ENCODE measurements around the gene CKMT2.

CKMT2 gene

DNA sequence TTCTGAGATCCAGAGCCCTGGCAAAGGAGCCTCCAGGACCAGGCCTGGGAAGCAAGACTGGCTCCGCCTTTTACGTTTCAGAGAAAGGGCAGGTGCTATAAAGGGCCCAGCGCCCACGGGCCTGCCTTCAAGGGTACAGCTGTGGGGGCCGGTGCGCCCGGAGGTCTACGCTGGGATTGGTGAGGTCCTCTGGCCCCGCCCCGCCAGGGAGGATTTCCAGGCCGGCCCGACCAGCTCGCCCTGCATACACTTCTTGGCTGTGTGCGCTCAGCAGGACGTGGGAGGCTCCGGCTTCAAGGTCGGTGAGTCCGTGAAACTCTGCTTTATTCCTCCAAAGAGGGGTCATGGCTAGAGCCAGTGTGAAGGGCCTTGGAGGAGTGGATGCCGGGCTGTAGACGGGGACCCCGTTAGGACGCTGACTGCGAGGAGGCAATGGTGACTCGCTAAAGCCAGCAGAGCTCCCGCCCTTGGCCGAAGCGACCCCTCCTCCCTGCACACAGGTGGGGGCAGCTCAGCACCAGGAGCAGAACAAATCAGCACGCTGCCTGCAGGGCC lies at the start of gene CKMT2:
TSS of gene CKMT2 (plus strand) at position 243 of the 555 bp plus-strand sequence. CDS start 17,811 bp downstream, outside the sequence.
- no peak for DNase-seq (ENCODE audit: low read depth)

DNA sequence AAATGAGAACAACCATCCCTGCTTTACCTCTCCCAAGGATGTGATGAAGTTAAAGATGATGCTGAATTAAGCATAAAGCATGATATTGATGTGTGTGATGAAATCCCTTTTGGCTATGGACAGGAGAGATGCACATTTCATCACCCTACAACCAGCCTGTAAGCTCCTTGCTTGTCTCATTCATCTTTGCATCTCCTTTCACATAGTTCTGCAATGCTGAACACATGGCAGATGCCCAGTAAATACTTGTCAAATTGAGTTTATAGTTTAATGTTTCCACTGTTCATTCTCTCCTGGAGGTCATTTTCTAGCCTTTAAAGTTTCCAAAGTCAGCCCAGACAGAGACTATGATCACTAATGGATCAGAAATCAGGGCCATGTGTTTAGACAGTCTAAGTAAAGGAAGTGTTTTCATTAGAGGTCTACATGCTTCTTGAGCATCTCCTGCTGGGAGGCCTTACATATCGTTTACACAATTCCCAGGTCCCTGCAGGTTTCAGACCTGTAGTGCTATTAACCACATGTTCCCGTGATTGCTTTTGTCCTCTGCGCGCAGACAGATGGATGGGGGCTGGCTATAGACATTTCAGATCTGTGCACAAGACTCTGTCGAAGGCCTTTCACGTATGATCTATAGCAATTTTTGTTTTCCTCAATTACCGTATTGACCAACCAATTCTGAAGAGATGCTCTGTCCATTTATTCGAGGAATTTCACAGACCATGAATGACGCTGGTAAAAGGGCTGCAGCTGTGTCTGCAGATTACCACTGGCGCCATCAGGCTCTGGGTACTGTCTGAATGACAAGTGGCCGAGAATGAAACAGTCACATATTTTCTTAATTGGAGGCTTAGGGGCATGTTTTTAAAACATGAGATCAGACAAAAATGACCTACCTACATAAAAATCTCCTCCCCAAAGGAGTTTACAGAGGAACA lies 49.0 kb upstream of the CKMT2 start:
- DNase-seq (ENCODE audit: low read depth): no peak

DNA sequence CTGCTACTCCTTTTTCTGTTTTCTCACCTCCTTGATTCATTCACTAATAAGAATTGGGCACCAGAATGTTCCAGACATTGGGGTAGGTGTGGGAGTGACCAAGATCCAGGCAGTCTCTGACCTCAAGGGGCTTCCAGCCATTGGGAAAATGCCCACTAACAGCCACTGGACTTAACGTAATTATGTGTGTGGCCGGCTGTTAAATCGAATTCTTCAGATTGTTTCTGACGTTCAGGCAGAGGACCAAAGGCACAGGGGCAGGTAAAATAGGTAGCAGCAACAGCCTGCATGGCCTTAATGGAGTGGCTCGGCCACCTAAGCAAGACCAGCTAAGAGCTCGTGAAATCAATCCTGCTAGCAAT lies 48.4 kb upstream of the CKMT2 start:
- no peak for DNase-seq (ENCODE audit: low read depth)

DNA sequence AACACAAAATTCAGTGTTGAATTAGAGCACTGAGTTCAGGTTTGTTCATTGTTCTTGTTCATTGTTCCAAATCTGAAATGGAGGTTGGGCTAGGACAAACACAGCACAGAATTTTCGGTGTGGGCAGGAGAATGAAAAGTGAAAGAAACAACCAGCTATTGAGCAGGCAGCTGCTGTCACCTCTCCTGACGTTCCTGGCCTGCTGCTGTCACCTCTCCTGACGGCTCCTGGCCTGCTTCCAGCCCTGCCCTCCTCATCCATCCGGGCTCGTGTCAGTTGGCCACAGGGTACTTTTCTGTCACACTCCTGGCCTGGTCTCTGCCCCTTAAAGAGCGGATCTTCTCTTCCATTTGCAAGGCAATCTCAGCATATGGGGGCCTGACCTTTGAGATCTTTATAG lies 45.2 kb upstream of the CKMT2 start:
- DNase-seq (ENCODE audit: low read depth): no peak

DNA sequence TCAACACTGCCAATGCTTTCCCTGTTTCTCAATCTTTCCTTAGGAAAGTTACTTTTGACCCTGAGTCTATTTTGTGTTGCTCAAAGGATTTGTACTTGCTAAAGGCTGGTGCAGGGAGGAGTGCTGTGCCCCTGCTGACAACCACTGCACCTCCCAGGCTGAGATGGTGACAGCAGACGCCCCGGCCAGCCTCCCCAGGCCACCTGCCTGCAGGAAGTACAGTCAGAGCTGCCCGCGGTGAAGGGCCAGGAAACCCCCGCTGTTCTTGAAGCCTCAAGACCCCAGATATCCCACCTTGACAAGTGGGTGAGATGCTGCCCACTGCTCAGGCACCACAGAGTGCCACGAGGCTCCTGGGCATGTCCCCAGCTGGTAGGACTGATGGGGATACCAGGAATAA lies 44.2 kb upstream of the CKMT2 start:
- no peak for DNase-seq (ENCODE audit: low read depth)

DNA sequence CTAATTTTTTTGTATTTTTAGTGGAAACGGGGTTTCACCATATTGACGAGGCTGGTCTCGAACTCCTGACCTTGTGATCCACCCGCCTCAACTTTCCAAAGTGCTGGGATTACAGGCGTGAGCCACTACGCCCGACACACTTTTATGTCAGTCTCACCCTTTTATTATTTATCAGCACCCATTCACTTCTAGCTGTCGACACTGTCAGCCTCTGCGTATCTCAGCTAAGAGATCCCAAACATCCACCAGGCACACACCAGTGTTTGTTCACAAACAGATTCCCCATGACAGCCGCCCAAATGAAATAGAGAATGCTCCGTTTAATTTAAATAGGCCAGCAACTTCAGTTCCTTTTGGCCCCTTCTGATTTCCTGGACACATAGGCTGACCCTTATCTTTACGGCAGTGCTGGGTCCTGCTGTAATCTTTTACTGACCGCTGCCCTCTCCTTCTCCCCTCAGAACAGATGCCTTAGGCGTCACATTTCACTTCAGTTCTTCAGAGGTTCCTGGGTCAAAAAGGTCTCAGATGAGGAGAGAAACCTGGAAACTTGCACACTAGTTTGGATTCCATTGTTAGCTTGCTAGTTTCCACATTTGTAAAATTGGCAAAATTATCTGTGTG lies 43.1 kb upstream of the CKMT2 start:
- DNase-seq (ENCODE audit: low read depth): no peak

DNA sequence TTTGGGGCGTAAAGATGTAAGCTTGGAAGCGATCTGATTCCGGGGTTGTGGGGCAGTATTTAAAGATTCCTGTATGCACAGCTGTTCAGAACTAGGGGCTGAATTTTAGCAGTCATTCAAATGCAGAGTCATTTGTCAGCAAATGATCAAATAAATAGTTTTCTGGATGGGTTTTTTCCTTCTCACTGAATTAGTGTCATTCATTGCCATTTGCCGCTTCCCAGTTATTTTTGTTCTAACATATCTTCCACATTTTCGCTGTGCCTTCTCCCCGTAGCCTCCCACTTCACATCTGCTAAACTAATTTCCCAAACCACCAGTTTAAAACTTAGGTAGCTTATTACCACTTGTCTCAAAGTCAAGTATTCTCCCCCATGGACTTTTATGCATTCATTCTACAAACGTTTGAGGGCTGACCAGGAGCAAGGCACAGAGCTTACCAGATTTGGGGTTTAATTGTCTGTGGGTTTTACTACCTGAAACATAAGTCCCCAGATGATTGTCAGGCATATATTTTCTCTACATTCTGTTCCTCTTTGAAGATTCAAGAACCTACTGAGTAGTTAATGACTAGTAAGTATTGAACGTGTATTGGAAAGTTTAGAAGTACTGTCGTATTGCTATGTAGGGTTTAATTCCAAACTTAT lies 41.3 kb upstream of the CKMT2 start:
- no peak for DNase-seq (ENCODE audit: low read depth)

DNA sequence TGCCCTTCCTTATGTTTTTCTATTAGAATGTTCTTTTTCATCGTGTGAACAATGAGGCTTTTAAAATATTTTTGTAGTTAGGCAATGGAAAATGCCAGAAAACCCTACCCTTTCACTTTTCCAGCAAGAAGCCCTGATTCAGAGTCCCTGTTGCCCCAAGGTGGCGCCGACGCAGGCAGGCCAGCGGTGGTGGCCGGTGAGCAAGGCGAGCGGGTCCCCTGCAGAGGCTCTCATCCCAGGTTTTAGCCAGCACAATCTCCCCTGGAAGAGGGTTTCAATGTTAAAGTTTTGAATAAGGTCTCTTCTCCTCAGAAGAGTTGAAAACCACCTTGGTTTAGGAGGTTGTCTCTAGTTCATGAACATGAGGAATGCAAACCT lies 40.8 kb upstream of the CKMT2 start:
- DNase-seq (ENCODE audit: low read depth): no peak

DNA sequence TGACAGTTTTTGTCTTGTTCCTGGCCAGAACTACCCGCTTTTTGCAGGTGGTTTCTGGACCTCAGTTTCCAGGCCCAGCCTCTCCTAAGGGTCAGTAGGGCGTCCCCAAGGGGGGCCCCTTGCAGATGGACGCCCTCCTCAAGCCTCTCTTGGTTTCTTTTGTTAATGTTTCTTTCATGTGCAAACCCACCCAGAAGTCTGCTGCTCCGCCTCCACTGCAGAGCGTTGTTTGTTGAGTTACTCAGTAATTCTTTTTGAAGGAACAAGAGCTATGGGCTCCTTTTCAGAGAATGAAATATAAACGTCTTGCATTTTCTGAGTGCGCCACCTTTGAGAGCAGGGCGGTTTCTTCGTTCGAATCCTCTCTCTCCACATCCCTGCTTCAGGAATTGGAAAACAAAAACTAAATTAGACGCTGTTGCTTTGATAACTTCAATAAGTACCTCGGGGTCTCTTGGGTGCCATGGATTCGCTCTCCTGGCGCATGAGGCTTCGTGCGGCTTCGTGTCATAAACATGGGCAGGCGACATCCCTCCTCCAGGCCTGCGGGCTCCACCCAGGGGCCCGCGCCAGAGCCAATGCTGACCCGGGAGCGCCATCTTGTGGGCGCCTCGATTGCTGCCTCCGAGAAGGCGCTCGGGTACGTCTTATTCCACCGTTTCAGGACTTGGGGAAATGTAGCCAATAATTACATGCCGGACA lies 38.3 kb upstream of the CKMT2 start:
- DNase-seq (ENCODE audit: low read depth): peak; percentile 69

DNA sequence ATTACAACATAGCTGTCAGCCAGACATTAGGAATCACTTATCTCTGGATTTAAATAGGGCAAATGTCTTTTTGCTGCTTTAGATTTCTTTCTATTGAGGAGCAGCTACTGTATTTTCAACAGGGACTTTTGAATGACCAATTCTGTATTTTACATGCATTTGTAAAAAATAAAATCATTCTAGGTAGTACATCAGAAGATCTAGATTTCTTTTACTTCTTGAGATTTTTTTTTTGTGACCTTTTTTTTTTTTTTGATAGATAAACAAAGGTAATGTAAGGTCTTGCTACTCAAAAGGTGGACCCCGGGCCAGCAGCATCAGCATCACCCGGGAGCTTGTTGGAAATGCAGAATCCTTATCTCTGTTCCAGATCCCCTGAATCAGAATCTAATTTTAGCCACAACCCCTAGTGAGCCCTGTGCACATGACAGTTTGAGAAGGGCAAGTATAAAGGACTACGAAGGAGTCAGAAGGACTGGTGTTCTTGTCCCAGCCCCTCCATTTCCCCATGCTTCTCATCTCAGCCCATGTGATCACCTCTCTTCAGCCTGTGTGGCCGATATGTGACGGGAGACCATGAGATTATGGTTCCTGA lies 37.7 kb upstream of the CKMT2 start:
- DNase-seq (ENCODE audit: low read depth): no peak

DNA sequence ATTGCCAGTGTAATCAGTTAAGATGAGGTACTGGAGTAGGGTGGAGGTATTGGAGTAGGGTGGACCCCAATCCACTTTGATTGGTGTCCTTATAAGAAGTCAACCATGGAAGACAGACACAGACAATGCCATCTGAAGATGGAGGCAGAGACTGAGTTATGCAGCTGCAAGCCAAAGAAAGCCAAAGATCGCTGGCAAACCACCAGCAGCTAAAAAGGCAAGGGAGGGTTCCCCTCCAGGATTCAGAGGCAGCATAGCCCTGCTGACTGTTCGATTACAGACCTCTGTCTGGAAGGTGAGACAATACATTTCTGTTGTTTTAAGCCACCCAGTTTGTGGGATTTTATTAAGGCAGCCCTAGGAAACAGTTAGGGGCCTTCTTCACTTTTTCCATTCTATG lies 30.5 kb upstream of the CKMT2 start:
- no peak for DNase-seq (ENCODE audit: low read depth)

DNA sequence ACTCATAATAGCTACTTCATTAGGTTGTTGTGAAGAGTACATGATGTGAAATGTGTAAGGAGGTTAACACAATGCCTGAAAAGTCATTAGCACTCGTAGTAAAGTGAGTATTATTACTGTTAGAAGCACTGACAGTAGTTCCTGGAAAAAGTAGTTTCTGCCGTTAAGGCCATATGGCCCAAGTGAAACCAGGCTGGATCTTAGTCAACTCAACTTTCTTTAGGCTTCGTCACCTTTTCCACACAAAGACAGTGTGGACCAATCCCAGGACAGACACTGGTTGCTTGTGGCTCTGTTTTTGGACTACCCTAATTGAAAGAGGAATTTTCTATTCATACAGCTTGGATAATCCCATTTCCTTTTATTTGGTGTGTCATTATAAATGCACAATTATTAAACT lies 29.4 kb upstream of the CKMT2 start:
- no peak for DNase-seq (ENCODE audit: low read depth)

DNA sequence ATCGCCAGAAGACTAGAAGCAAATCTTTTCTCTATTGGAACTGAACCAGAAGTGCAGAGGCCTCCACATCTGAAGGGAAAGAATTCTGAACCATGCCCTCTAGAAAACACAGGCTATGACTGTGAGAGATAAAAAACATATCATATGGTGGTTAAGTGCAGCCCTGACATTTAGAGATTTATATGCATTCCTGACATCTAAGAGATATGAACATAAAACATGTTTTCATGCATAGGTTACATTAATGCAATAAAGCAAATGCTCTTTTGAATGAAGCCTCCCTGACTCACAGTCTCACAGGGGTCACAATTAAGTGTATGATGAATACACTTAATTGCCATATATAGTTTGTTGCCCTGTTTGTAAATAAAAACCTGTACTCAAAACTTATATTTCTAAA lies 28.9 kb upstream of the CKMT2 start:
- no peak for DNase-seq (ENCODE audit: low read depth)

DNA sequence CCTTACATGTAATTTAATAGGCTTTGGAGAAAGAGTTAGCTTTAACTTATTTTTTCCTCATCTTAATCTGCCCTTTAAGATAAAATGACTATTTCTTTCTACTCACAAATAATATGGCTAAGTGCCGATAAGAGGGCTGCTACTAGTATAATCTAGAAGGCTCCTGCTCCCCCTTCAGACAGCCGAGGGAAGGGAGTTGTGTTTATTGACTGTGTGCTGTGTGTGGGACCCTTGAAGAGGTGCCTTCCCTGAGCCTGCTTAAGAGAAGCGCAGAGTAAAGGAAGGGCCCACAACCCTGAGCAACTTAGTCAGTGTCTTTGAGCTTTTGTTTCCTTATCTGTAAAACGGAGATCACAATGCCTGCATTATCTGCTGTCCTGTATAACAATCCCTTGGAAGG lies 28.1 kb upstream of the CKMT2 start:
- DNase-seq (ENCODE audit: low read depth): no peak

DNA sequence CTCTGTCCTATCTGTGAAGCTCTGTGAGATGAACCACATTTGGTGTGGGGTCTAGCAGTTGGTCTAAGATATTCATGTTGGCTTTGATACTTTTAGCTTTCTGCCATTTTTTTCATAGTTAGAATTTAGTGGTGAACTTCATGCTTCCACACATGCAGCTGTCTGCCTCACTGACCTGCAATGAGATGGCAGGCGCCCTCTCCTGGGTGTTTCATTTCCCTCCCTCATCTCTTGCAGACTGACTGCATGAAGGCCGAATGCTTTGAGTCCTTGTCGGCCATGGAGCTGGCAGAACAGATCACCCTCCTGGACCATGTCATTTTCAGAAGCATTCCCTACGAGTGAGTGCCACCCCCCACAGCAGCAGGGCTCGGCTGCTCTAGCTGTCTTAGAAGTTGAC lies 26.1 kb upstream of the CKMT2 start:
- no peak for DNase-seq (ENCODE audit: low read depth)

DNA sequence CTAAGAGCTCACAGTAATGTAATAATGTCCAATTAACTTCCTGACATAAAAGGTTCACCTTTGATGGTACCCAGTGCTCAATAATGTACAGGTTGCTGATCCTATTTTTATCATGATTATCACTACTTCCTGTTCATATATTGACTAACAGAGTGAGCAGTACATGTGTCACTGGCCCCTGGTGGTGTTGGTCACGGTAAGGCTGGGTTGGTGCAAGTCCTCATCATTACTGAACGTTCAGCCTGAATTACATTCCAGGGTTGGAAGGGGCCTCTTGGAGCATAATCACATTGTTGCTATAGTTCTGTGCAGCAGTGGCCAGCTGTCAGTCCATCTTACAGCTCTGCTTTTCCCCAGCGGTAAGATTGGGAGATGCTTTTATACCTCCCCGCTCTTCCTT lies 24.2 kb upstream of the CKMT2 start:
- DNase-seq (ENCODE audit: low read depth): no peak

DNA sequence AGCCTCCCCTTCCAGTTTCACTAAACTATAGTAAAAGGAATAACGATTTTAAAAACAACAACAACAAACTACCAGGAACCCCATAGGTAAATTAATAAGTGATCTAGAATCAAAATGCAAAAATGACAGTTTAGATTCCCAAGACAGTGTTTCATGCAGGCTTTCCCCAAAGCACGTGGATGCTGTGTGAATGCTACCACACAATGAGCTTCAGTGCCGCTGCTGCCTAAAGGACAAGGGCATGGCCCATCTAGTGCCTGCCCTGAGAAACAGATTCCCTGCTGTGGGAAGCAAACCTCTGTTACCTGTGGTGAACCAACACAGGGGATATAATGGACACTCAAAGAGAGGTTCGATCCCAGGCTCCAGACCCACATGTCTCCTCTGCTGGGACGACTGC lies 23.7 kb upstream of the CKMT2 start:
- no peak for DNase-seq (ENCODE audit: low read depth)

DNA sequence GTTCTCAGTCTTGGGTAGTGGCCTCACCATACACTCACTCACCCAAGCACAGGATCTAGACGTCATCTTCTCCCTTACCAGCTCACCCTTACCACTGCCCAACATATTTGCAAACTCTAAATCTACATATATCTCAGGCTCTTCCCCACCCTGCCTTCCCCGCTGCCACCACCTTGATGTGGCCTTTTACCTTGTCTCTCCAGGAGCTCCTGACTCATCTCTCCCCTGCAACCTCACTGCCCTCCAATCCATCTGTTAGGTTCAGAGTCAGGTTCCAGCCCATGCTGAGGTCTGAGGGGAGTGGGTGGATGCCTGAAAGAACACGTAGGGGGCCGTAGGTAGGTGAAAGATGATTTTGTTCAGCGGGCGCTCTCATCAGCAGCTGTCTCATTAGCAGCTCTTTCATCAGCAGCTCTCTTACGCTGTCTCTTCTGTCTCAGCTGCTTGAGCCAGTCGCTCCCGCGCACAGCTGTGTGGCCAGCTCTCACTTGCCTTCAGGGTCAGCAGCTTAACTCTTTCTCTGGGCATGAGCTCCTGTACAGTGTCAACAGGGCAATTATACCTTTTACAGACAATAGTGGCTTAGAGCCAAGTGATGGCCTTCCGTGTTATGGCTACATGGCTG lies 23.1 kb upstream of the CKMT2 start:
- DNase-seq (ENCODE audit: low read depth): no peak

DNA sequence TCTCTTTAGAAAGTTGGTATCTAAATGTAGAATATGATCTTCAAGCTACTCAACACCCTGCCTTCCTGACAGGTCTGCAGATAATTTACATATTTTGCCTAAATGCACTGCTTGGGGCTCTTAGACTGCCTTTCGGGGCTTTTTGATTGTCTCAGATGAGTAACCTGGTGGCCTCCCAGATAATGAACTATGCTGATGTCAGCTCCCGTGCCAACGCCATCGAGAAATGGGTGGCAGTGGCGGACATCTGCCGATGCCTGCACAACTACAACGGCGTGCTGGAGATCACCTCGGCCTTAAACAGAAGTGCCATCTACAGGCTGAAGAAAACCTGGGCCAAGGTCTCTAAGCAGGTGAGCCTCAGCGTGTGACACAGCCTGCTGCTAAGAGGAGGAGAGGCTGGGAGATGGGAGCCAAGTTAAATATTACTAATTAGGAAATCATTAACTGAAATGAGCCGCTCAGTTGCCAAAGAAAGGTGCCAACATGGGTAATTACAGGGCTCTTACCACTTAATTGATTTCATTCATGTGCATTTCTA lies 20.8 kb upstream of the CKMT2 start:
- no peak for DNase-seq (ENCODE audit: low read depth)

DNA sequence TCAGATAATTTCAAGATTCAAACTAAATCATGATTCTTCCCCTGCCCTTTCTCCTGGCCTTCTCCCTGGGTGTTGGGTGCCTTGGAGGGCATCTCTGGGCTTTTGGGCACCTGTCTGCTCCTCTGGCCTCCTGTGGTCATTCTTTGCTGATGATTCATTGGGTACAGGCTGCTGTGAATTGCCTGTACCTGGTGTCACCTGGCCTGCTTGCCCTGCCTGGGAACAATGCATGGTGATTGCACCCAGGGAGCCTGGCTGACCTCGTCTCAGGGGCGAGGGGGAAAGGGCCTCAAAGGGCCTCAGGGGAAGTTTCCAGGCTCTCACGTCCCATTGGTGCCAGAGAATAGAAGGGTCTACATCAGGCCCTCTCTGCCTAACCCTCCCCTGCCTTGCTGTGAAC lies 20.1 kb upstream of the CKMT2 start:
- no peak for DNase-seq (ENCODE audit: low read depth)

DNA sequence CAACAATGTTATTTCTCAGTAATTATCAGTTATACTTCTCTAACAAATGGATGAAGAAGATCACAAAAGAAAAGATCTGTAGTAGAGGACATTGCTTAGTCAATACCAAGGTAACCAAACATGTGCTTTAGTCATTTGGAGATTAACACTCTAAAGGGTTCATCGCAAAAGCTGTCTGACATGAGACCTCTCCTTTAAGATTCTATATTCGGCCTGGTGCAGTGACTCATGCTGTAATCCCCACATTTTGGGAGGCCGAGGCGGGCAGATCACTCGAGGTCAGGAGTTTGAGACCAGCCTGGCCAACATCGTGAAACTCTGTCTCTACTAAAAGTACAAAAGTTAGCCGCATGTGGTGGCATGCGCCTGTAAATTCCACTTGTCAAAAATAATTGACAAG lies 18.3 kb upstream of the CKMT2 start:
- DNase-seq (ENCODE audit: low read depth): no peak

Data from activated T-helper 1 cell treated with Interleukin-2 at 50 U/mL for 16 hours (primary cell).